Measurements from ENCODE around the gene AK8.

Gene AK8

DNA sequence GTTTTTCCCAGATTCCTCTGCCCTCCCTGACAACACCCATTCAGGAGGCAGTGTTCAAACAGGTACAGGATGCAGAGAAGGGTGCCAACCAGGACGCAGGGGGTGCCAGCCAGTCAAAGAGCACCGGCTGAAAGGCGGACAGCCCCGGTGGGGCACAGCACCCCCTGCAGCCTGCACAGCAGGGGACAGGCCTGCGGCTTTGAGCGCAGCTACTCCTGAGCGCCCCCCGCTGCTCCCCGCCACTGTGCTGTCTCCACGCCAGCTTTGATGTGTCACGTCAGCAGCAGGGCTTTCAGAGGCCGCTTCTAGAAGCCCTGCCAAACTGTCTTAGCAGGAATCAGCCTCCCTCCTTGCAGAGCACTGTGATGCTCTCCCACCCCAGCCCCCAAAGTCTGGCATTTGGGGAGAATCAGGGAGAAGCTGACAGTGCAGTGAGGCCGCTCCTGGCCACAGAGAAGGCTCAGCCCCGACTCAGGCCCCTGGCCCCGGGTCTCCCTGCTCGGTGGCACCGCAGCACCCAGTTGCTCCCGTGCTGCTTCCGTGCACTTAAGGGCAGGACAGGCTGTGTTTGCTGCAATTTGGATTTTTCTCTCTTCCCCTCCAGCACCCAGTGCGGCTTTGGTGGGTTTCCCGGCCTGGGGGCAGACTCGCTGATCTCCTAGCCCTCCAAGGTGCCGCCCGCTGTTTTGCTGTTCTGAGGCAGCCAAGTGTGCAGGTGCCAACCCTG lies 20.3 kb downstream of the AK8 start:
- FAIRE-seq, result no peak

DNA sequence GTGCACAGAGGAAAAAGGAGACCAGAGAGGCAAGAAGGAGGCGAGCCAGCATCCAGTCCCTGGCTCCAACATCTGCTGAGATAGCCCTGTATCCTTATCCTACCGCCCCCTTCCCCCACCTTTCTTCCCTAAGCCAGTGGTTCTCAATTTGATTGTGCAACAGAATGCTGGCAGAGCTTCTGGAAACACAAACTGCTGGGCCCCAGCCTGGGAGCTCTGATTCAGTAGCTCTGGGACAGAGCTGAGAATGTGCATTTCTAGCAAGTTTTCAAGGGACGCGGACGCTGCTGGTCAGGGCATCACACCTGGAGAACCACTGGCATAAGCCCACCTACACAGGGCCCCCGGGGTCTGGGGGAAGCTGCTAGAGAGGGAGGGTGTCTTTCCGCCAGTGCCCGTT lies 21.1 kb downstream of the AK8 start:
- no peak for FAIRE-seq

DNA sequence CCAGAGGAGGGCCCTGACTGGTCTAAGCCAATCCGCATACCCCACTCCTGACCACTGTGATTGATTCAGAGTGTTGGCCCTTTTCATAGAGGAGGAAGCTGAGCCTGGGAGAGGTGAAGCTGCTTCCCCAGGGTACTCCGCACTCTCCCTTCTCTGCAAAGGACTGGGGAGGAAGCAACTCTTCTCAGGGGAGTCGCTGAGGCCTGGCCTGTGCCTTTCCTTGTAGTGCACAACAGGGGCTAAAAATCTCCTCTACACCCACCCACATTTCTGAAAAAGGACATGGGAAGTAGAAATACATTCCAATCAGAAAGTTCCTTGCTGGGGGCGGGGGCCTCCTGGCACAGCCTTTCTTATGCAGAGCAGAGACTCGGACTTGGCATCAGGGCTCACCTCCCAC lies 22.2 kb downstream of the AK8 start:
- FAIRE-seq, result no peak

DNA sequence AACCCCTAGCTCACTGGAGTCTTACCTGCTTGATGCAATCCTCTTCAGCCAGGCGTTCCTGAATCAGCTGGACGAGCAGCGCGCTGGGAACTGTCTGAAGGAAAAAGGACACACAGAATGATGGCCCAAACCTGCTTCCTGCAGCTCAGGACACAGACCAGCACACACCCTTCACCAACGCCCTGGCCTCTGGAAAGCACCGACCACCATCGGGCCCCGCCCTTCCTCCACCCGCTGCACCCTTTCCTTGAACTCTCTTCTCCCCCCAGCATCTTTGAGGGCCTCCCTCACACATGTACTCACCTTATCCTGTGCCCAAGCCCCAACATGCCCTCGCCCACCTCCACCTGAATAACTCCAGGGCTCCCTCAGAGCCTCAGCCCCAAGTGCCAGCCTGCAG lies 23.3 kb downstream of the AK8 start:
- FAIRE-seq, result no peak

DNA sequence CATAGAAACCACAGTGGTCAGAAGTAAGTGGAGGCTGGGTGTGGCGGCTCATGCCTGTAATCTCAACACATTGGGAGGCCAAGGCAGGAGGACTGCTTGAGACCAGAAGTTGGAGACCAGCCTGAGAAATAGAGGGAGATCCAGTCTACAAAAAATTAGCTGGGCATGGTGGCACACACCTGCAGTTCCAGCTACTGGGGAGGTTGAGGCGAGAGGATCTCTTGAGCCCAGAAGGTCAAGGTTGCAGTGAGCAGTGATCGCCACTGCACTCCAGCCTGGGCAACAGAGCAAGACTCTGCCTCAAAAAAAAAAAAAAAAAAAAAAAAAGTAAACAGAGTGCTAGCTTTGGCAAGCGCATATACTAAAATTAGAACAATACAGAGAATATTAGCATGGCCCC lies 24.6 kb downstream of the AK8 start:
- no peak for FAIRE-seq

DNA sequence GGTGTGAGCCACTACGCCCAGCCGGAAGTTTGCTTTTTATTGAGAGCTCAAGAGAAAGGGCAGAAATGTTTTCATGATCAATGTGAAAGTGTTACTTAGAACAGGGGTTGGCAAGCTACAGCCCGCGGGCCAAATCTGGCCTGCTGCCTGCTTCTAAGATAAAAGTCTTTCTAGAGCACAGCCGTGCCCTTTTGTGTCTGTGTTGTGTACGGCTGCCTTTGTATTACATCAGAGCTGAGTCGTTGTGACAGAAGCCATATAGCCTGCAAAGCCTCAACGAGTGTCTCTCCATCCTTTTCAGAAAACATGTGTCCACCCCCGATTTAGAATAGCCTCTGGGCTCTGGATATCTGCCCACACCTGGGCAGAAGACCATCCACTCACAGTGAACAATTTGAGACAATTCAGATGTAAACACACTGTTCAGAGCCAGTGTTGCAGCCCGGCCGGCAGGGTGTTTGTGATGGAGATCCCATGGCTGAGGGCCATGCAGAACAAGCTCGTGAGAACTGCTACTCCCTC lies 28.8 kb downstream of the AK8 start:
- no peak for FAIRE-seq

DNA sequence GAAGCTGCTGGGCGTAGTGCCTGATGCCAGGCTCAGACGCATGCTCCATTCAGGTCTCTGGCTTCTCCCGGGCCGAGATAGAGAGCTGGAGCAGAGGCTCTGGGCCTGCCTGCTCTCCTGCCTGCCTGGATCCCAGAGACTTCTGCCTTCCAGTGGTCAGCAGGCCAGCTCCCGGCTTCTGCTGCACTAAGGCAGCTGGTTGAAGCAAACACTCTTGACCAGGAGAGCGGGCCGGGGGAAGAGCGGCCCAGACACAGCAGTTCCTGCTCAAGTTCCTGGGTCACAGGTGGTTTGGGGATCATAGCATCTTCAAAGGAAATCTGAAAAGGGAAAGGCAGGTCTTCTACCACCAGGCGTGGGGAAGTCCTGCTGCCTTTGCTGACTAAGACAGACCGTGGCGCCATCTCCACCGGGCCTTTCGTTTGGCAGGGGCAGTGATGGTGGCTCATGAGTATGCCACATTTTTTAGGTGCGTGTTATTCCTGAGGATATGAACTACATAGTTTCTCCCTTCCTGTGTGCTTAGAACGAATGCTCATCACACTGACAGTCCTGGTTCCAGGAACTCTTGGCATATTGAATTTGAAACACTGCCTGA lies 31.1 kb downstream of the AK8 start:
- no peak for FAIRE-seq

DNA sequence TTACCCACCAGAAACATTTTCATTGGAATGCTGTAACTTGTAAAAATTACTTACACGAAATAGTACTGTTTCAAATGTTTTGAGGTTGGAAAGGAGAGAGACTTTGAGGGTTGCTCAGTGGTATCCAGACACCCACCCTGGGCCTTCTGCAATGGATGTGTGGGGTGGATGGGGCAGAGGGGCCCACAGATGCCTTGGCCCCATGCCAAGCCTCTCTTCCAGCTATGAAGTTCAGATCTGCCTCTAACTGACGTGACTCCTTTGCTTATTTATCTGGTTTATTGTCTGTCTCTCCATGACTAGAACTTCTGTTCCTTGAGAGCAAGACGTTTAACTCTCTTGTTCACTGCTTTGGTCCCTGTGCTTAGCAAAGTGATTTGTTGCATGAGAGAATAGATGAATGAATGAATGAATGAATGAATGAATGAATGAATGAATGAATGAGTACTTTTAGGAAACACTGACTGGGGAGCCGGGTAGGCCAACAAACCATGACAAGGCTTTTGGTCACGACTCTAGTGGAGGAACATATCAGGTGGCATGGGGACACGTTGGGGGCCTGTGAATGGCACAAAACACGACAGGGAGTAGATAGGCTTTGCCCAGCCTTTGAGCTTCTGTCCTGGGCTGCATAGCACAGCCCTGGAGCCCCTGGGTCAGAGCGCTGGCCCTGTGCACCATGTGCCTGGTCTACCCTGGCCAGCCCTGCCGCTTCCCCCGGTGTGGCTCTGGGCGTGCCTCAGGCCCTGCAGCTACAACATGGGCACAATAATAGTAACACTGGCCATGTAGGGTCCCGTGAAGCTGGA lies 31.8 kb downstream of the AK8 start:
- FAIRE-seq, result no peak

DNA sequence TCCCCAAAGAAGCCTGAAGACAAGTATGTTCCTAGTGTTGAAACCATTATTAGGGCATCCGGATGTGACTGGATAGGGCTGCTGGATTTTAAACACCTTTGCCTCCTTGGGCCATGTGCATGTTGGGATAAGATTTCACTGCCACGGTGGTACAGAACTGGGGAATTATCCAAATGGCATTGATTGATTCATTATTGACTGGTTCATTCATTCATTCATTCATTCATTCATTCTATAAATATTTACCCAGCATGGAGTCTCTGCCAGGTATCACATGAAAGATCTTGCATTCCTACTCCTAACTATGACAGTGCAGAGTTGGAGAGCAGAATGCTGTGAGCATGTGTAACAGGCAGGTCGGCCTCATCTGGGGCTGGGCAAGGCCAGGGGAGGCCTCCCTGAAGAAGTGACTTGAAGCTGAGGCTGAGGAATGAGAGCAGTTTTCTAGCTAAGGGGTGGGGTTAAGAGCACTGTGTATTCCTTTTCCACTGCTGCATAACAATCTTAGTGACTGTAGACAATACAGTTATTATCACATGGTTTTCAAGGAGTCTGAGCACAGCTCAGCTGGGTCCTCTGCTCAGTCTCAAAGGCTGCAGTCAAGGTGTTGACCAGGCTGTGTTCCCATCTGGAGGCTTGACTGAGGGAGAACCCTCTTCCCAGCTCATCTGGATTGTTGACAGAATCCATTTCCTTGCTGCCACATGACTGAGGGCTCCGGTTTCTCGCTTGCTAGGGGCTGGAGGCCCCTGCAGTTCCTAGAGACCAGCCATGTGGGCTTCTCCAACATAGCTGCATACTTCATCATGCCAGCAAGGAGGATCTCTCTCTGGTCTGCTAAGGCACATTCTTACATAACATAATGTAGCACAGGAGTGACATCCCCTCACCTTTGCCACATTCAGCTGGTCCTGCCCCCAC lies 35.7 kb downstream of the AK8 start:
- no peak for FAIRE-seq

DNA sequence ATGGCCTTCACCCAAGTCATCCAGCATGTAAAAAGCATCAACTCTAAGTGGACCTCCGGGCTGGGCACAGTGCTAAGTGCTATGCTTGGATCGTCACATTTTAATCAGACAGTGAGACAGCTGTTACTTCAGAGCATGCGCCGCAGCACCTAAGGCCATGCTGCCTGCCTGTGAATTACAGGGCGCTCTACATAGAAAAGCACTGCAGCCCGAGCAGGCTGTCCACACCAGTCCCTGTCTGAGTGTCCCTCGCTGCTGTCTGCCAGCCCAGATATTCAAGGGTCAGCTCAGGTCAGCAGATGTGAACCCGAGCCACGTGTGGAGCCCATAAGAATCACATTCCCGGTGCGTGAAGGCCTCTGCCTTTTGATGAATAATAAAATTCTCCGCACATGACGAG lies 37.1 kb downstream of the AK8 start:
- FAIRE-seq, result no peak

DNA sequence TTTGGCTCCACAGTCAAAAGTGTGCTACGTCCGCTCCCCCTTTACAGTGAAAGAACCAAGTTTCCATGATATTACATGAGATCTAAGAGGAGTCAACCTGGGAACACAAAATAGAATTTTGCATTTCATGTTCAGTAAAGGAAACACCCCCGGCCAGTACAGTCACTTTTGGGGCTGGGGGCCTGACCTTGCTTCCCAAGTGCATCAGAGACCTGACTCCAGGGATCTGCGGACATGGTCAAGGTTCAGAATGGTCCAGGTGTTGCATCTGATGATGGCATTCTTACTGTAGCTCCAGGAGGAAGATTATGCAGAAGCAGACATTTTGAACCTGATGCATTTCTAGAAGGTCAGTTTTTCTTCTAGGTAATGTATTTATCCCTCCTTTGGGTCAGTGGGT lies 39.8 kb downstream of the AK8 start:
- no peak for FAIRE-seq

DNA sequence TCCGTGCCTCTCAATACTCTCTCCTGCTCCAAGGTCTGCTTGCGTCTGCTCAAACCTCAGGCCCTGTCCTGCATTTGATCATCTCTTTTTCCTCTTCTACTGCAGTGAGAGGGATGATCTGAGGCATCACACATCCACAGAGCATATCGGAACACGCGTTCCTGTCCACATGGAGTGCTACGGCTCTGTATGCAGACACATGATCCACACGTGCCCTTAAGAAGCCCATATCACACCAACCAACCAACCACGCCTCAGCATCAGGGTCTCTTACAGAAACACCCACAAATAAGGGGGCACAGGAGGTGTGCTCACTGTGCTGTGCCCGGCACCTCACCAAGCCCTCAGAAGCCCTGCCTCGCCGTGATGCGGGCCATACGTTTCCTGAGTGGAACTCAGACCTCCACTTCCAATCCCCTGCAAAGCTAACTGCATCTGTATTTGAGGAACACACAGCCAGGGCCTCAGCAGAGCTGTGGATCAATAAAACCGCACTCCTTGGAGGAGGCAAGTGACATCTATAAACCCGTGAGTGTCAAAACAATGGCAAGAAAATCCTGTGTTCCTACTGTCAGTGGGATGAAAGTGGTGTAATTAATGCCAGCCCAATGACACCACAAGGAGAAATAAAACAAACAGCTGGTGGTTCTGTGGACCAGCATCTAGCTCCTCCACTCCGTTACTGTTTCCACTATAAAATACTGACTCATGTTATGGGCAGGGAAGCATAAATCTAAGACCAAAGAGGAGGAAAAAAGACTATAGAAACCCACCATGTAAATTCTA lies 40.4 kb downstream of the AK8 start:
- FAIRE-seq, result no peak

DNA sequence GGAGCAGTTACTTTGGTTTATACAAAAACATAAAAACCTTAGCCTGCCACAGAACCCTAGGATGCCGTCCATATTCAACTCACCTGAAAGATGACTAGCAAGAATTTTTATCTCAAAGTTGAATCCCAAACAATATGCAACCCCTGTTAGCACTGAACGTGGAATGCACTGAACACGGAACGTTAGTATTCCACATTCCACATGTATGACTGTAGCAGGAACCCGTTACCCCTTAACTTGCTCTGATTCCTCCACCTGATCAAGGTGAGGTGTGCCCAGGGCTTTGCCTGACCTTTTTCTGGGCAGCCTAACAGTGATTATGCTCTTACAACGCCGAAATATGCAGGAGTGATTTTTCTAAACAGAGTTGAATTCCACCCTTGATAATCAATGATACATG lies 43.7 kb downstream of the AK8 start:
- FAIRE-seq, result no peak

DNA sequence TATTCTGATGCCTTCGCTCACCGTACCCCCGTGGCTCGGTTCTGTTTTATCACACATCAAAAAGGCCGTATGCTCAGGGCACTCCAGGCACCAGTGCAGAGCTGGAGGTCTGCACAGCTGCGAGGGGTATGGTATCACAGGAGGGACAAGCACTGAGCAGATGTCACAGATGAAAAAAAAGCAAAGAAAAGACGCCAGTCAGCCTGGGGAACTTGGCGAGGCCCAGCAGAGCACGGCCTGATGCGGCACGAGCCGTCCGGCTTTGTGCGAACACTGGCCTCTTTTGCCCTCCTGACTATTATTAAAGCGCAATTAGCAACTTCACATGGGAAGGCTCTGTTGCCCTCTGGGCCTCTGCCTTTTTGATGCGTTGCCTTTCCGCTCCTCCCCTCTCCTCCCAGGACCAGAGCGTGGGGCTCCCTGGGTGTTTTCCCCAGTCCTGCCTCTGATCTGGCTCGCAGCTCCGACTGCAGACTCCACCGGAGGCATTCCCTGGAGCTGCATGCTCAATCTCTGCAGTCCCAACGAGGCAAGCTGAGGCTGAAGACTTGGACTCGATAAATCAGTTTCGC lies 44.4 kb downstream of the AK8 start:
- no peak for FAIRE-seq

DNA sequence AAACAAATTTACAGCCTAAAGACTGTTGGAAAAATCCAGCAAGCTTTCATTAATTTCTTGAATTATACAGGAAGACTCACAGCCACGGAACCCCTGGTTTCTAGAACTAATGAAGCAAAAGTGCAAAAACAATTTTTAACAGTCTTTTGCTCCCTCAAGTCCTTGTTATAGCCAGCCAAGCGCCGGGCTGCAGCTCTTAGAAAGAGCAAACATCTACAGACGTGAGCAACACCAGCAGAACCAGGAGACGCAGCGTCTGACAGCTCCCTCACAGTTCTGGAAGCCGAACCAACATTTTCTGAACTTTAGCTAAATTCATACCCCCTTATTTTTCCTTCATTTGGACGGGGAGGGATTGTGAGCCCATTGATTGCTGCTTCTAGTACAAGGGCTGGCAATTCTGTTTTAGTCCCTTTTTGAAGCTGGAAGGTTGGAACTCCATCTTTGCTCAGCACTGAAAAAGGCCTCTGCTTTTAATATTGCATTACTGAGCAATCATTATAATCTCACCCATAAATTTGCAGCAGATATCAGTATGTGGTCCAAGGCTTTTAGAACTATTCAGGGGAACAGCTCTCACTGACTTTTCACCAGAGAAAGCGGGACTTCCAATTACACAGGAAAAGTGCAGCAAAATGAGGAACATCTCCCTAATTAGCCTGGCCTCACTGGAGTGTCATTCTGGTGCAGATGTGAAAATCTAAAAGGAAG lies 45.8 kb downstream of the AK8 start:
- no peak for FAIRE-seq

DNA sequence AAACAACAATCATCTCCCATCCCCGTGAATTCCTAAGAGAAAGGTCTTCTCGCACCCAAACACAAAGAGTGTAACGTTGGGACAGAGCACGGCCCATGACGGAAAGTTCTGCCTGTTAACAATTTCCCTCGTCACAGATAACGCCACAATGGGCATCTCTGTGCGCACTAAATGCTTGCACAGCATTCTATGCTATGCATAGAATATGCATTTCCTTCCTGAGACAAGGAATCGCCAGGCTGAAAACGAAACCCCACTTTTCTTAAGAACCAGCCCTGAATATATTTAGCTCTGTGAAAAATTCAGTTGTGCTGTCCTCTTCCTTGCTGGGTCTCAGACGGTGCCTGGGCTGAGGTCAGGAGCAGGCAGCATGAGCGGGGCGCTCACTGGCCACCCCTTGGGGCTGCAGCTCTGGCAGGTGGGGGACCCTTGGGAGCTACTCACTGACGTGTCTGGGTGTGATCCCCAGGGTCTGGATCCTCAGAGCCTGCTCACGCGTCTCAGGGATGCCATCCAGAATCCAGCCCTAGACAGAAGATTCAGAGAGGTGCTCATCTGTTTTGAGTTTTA lies 49.8 kb downstream of the AK8 start:
- no peak for FAIRE-seq

DNA sequence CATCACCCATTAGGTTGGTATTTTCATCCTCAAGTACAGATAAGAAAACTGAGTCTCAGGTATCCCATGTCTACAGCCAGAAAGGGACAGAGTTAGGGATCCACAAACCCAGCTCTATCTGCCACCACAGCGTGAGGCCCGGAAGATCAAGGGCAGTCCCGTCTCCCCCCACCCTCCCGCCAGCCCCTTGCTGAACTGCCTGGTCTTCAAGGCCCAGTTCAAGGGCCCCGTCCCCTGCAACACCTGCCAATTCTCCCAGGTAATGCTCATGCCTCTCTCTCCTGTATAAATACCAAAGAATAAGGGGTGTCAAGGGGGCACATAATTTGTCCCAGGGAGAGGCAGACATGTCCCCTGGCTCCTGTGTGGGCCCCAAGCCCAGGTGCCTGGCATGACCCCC lies 50.7 kb downstream of the AK8 start:
- no peak for FAIRE-seq

DNA sequence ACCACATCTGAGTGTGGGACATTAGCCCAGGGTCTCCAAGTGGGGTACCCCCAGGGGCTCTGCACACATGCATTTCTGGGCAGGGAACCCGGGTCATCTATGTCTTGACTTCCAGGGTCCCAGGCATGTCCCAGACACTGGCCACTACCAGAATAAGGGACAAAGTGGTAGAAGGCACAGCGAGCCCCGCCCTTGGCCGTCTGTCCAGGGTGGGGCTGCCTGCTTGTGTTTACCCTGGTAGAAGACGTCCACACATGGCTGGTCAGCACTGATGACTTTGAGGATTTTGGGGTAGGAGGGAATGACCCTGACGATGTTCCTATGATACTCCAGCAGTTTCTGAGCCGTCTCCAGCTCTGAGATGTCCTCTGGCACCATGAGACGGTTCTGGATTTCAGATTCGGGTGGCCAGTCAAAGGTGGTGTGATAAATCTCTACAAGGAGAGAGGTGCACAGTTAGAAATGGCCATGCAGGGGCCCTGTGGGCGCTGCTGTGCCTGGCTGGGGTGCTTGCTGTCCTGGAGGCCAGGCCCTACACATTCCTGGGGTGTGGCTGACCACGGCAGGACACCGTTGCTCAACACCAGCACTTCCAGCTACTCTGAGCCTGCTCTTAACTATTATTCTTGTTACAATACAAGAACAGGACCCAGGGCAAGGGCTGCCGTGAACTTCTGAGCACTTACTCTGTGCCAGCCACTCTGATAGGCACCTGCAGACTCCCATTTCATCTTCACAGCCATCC lies 51.3 kb downstream of the AK8 start:
- no peak for FAIRE-seq

DNA sequence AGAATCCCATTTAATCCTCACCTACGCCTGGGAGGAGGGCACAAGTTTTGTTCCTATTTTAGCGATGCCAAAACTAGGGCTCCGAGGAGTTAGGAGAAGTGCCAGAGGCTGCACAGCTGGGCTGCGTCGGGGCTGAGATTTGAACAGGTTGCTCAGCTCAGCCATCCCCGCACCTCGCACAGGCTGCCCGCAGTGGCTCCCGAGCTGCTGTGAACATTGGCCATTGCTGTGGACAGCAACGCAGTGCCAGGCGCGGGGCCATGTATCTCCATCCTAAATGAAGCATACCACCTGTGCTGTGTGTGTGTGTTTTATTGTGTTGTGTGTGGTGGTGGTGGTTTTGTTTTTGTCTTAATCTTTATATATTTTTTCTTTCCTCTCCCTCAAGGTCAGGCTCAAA lies 52.0 kb downstream of the AK8 start:
- FAIRE-seq, result no peak

DNA sequence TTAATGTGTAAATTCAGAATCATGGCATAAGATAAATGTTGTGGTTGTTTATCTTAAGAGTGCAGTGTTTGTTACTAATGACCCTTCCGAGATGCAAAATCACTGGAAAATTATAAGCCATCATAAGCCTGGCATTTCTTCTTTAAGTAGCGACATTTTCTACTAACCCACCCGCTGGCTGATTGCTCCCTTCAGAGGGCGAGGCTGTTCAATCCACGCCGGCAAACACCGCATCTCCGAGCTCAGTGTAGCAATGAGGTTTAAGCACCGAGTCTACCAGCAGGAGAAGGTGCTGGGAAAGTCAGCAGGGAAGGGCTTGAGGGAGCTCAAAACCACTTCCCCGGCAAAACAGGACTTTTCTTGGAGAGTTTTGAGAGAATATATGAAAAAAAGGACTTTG lies 52.7 kb downstream of the AK8 start:
- no peak for FAIRE-seq
